ENCODE results near the gene CACNA1H.
"Not testable (repeated sequence)": the region's sequence is repeated elsewhere in the genome, so short reads cannot be mapped to it uniquely, and the experiment has no call there.

CACNA1H gene

GRCh38 chr16:1193825-1194581 is 41.1 kb downstream of the CACNA1H start:
- no peak for DNase-seq (ENCODE audit: low read depth)

DNA sequence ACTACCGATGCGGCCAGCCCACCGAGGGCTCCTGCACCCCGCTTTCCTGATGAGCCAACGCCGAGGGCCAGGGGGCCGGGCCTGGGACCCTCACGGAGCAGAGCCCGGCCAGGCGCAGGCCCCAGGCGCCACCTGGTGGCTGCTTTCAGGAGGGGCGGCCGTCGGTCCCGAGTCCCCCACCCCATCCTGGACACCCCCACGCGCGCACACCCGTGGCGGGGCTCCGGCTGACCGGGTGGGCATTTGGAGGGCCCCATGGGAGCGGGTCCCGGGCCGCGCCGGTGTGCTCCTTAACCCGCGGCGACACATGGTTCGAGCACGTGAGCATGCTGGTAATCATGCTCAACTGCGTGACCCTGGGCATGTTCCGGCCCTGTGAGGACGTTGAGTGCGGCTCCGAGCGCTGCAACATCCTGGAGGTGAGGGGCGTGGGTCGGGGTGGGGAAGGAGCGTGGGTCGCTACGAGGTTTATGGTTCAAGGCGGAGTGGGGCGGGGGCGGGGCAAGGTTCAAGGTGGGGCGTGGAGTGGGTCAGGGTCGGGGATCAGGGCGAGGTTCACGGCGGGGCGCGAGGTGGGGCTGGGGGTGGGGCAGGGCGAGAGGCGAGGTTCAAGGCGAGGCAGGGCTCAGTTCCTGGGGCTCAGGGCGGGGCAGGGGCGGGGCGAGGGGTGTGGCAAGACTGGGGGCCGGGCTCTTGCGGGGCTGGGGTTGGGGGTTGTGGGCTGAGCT is 41.9 kb downstream of the CACNA1H start:
- DNase-seq (ENCODE audit: low read depth): peak; percentile 13

DNA sequence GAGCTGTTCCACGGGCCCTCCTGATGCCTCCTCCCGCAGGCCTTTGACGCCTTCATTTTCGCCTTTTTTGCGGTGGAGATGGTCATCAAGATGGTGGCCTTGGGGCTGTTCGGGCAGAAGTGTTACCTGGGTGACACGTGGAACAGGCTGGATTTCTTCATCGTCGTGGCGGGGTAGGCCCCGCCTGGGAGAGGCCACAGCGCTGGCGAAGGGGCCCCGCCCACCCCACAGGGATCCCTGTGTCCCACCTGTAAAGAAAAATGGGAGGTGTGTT is 42.4 kb downstream of the CACNA1H start:
- DNase-seq (ENCODE audit: low read depth): no peak

GRCh38 chr16:1196494-1196893 is 43.6 kb downstream of the CACNA1H start:
- DNase-seq (ENCODE audit: low read depth): no peak

- no peak for DNase-seq (ENCODE audit: low read depth)
These were observed 44.4 kb downstream of the CACNA1H start for GRCh38 chr16:1197237-1197866.

DNA sequence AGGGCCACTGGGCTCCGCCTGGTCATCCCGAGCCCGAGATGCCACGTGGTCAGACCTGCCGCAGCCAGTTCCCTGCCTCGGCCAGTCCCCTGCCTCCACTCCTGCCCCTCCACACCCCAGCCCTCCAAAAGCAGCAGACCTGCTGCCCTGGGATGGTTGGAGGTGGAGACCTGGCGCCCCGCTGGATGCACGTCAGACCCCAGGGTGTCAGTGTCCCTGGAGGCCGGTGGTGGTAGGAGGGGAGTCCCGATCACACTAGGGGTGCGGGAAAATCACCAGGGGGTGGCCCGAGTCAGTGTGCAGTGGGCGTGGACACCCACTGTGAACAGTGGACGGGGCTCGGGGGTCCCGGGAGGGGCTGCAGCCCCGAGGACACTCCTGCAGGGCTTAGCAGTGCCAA is 45.3 kb downstream of the CACNA1H start:
- DNase-seq (ENCODE audit: low read depth): no peak

- DNase-seq (ENCODE audit: low read depth): not testable (repeated sequence)
These were observed 45.9 kb downstream of the CACNA1H start for GRCh38 chr16:1198671-1199346.

- DNase-seq (ENCODE audit: low read depth): no peak
These were observed 46.6 kb downstream of the CACNA1H start for GRCh38 chr16:1199347-1200013.

DNA sequence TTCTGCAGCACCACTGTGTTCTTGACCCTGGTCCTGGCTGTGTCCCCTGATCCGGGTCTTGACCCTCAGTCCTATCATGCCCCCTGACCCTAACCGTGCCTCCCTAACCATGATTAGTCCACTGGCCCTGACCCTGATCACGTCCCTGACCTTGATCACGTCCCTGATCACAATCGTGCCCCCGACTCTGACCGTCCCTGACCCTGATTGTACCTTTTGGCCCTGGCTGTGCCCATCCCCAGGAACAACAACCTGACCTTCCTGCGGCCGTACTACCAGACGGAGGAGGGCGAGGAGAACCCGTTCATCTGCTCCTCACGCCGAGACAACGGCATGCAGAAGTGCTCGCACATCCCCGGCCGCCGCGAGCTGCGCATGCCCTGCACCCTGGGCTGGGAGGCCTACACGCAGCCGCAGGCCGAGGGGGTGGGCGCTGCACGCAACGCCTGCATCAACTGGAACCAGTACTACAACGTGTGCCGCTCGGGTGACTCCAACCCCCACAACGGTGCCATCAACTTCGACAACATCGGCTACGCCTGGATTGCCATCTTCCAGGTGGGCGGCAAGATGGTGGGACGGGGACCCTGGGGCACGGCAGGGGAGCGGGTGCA is 47.2 kb downstream of the CACNA1H start:
- DNase-seq (ENCODE audit: low read depth): no peak

DNA sequence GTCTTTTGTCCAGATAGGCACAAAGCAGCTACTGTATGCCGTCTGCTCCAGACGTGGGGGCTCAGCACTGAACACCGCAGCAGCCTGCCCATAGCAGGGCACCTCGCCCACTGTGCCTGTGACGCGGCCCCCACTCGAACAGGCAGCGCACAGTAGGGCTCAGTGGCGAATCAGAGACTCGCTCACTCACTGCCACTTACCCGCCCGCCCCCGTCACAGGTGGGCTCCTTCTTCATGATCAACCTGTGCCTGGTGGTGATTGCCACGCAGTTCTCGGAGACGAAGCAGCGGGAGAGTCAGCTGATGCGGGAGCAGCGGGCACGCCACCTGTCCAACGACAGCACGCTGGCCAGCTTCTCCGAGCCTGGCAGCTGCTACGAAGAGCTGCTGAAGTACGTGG is 48.5 kb downstream of the CACNA1H start:
- no peak for DNase-seq (ENCODE audit: low read depth)

DNA sequence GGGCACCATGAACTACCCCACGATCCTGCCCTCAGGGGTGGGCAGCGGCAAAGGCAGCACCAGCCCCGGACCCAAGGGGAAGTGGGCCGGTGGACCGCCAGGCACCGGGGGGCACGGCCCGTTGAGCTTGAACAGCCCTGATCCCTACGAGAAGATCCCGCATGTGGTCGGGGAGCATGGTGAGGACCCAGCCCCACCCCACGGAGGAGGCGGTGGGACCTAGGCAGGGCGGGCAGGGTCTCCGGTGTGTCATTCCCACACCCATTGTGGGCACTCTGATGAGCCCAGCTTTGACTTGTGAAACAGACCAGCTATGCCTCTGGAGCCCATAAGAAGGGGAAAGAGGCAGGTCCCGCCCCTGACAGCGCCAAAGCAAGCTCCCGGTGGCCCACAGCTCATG is 49.4 kb downstream of the CACNA1H start:
- no peak for DNase-seq (ENCODE audit: low read depth)

GRCh38 chr16:1204933-1205332 is 52.0 kb downstream of the CACNA1H start:
- no peak for DNase-seq (ENCODE audit: low read depth)

DNA sequence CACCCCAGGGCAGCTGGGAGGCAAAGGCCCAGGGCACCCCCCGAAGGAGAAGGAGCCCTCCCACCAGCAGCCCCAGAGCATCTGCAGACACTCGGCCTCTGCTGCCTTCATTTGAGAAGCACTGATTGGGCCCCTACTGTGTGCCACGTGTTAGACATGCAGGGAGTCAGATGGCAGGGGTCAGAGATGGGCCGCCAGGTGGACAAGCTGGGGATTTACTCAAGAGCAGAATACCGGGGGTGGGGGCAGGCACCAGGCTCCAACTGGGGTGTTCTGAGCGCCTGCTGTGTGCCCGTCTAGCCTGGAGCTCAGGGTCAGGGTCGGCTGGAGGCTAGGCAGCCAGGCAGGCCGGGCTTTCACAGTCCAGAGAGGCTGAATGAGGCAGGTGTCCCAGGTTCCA is 53.4 kb downstream of the CACNA1H start:
- DNase-seq (ENCODE audit: low read depth): no peak

- DNase-seq (ENCODE audit: low read depth): no peak
These were observed 53.9 kb downstream of the CACNA1H start for GRCh38 chr16:1206786-1207185.

GRCh38 chr16:1208239-1208830 is 55.4 kb downstream of the CACNA1H start:
- no peak for DNase-seq (ENCODE audit: low read depth)

DNA sequence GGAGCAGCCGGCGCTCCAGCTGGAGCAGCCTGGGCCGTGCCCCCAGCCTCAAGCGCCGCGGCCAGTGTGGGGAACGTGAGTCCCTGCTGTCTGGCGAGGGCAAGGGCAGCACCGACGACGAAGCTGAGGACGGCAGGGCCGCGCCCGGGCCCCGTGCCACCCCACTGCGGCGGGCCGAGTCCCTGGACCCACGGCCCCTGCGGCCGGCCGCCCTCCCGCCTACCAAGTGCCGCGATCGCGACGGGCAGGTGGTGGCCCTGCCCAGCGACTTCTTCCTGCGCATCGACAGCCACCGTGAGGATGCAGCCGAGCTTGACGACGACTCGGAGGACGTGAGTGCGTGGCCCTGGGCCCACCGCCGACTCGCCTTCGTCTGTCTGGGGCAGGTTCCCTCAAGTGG is 56.2 kb downstream of the CACNA1H start:
- DNase-seq (ENCODE audit: low read depth): no peak

DNA sequence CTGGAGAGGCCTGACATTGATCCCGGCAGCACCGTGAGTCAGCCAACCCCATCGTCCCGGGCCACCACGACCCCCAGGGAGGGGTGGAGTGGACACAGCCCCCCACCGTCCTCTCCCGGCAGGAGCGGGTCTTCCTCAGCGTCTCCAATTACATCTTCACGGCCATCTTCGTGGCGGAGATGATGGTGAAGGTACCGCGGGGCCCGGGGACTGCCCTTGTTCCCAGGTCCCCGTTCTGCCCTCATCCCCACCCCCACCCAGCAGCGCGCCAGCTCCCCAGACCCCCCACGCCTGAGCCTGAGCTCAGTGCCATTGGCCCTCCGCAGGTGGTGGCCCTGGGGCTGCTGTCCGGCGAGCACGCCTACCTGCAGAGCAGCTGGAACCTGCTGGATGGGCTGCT is 57.6 kb downstream of the CACNA1H start:
- no peak for DNase-seq (ENCODE audit: low read depth)

- no peak for DNase-seq (ENCODE audit: low read depth)
These were observed 58.8 kb downstream of the CACNA1H start for GRCh38 chr16:1211451-1212268.

DNA sequence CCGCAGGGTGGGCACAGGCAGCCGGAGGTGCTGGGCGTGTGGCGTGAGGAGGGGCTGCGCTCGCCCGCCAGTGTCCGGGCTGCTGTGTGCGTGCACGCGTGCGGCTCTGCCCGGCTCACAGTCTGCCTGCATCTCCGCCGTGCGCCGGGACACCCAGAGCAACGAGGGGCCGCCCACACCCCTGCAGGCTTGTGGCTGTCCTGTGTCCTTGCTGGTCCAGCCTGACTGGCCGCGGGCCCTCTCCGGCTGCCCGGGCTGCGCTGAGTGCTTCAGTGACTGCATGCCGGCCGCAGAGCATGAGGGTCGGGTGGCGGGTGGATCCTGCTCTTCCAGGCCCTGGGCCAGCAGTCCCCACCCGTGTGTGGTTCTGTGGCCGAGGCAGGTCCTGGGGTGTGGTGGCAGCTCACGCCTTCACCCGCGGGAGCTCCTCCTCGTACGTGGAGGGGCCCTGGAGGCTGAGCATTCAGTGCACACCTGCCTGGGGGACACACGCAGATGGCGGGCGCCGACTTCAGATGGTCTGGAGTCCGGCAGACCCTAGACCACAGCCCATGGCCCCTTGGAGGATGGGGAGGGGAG is 59.8 kb downstream of the CACNA1H start:
- DNase-seq (ENCODE audit: low read depth): no peak

DNA sequence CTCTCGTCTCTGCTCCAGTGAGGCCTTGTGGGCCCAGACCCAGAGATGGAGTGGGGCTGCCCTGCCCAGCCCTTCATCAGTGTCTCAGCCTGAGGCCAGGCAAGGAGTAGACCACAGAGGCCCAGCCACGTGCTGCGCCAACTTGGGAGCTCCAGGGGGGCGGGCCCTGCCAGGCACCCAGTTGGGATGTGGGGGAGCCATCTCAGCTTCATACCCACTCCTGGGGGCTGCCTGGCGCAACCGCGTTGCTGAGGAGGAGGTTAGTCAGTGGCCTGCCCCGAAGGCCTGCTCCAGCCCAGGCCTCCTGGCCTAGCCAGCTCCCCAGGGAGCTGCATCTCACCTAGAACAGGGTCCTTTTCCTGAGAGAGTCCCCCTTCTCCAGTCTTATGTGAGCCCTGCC is 60.3 kb downstream of the CACNA1H start:
- no peak for DNase-seq (ENCODE audit: low read depth)
